DOHH2 (cell line): ENCODE data around the gene MED13.

Source experiments
- H3F3A ChIP-seq: fragments of 200-600 bp; sonication (generic), shearing (Covaris generic); 2 replicates; pipeline ENCODE4 v1.6.0; 2016; ENCODE audit warnings: antibody characterized with exemption, mild to moderate bottlenecking; ENCODE audit not compliant: control insufficient read depth, insufficient read depth
- H3K27ac ChIP-seq: fragments of 200-600 bp; sonication (generic); 2 replicates; pipeline ENCODE4 v1.5.1; 2014; ENCODE audit warnings: low read depth, mild to moderate bottlenecking, low read length, moderate library complexity
- H3K27me3 ChIP-seq: fragments of 200-600 bp; sonication (generic); 2 replicates; pipeline ENCODE4 v1.6.1; 2014; ENCODE audit warnings: mild to moderate bottlenecking, low read length, mixed read lengths; ENCODE audit not compliant: control insufficient read depth
- H3K36me3 ChIP-seq: fragments of 200-600 bp; sonication (generic); 2 replicates; pipeline ENCODE4 v1.6.1; 2014; ENCODE audit warnings: mild to moderate bottlenecking, low read length, moderate library complexity, mixed read lengths; ENCODE audit not compliant: control insufficient read depth
- H3K4me1 ChIP-seq: fragments of 200-600 bp; sonication (generic); 2 replicates; pipeline ENCODE4 v1.6.1; 2014; ENCODE audit warnings: mild to moderate bottlenecking, low read length, mixed read lengths; ENCODE audit not compliant: control insufficient read depth
- H3K4me2 ChIP-seq: fragments of 200-600 bp; sonication (generic); 2 replicates; pipeline ENCODE4 v1.6.0; 2014; ENCODE audit warnings: mild to moderate bottlenecking, low read length, moderate library complexity
- H3K4me3 ChIP-seq: fragments of 200-600 bp; sonication (generic); 2 replicates; pipeline ENCODE4 v1.5.1; 2014; ENCODE audit warnings: mild to moderate bottlenecking, low read length, mixed read lengths
- H3K79me2 ChIP-seq: fragments of 200-600 bp; sonication (generic); 2 replicates; pipeline ENCODE4 v1.6.1; 2014; ENCODE audit warnings: mild to moderate bottlenecking, low read length, mixed read lengths; ENCODE audit not compliant: control insufficient read depth
- H3K9me2 ChIP-seq: fragments of 200-600 bp; sonication (generic); replicated peaks from 2 replicates; pipeline ENCODE4 v1.6.1; 2014; ENCODE audit warnings: mild to moderate bottlenecking, low read length, mixed read lengths; ENCODE audit not compliant: control insufficient read depth
- H3K9me3 ChIP-seq: fragments of 200-600 bp; sonication (generic); 2 replicates; pipeline ENCODE4 v1.6.1; 2014; ENCODE audit warnings: antibody characterized with exemption, low read length, mixed read lengths; ENCODE audit not compliant: control insufficient read depth, insufficient read depth
- H4K20me1 ChIP-seq: fragments of 200-600 bp; sonication (generic); 2 replicates; pipeline ENCODE4 v1.6.0; 2014; ENCODE audit warnings: low read depth, mild to moderate bottlenecking, antibody characterized with exemption, low read length, moderate library complexity; ENCODE audit not compliant: control insufficient read depth, insufficient read depth
- EZH2phosphoT487 ChIP-seq: fragments of 200-600 bp; sonication (generic); IDR thresholded peaks from 2 replicates; pipeline ENCODE4 v1.6.1; 2017; ENCODE audit warnings: borderline replicate concordance, mild to moderate bottlenecking, antibody characterized with exemption, low read length, moderate library complexity, mixed read lengths
- TF ChIP-seq, protein P1 (sequence below): fragments of 200-600 bp; sonication (generic); IDR thresholded peaks from one replicate; pipeline ENCODE4 v1.5.1; 2014; ENCODE audit warnings: antibody characterized with exemption, mild to moderate bottlenecking, low read depth, low read length; ENCODE audit not compliant: poor library complexity, severe bottlenecking

Gene MED13

GRCh38 chr17:61996916-61997605 is 68.0 kb downstream of the MED13 start:
- H3K27ac ChIP-seq, result no peak overlapping the region
- no peak overlapping the region for H3K4me2 ChIP-seq
- TF ChIP-seq, protein P1, sequence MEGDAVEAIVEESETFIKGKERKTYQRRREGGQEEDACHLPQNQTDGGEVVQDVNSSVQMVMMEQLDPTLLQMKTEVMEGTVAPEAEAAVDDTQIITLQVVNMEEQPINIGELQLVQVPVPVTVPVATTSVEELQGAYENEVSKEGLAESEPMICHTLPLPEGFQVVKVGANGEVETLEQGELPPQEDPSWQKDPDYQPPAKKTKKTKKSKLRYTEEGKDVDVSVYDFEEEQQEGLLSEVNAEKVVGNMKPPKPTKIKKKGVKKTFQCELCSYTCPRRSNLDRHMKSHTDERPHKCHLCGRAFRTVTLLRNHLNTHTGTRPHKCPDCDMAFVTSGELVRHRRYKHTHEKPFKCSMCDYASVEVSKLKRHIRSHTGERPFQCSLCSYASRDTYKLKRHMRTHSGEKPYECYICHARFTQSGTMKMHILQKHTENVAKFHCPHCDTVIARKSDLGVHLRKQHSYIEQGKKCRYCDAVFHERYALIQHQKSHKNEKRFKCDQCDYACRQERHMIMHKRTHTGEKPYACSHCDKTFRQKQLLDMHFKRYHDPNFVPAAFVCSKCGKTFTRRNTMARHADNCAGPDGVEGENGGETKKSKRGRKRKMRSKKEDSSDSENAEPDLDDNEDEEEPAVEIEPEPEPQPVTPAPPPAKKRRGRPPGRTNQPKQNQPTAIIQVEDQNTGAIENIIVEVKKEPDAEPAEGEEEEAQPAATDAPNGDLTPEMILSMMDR, result no peak
- no peak for TF ChIP-seq EZH2phosphoT487
- peaks cover 54% of the 10 kb centered on the region for H3K36me3 ChIP-seq
- H3K27me3 ChIP-seq, result no peaks in the 10 kb centered on the region
- H3K9me3 ChIP-seq, result no peaks in the 10 kb centered on the region
- no peaks in the 10 kb centered on the region for H3F3A ChIP-seq
- no peaks in the 10 kb centered on the region for H4K20me1 ChIP-seq
- H3K9me2 ChIP-seq, result no peaks in the 10 kb centered on the region
- no peak overlapping the region for H3K4me3 ChIP-seq
- peaks cover 42% of the 10 kb centered on the region for H3K79me2 ChIP-seq
- H3K4me1 ChIP-seq, result no peaks in the 10 kb centered on the region

DNA sequence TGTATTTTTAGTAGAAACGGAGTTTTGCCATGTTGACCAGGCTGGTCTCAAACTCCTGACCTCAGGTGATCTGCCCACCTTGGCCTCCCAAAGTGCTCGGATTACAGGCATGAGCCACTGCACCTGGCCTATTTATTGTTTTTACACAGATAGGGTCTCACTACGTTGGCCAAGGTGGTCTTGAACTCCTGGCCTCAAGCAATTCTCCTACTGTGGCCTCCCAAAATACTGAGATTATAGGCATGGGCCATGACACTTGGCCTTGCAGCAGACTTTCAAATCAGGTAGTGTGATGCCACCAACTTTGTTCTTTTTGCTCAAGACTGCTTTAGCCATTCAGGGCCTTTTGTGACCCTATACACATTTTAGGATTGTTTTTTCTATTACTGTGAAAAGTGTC is 75.6 kb downstream of the MED13 start:
- H3K36me3 ChIP-seq, result peaks cover 61% of the 10 kb centered on the region
- H3K4me3 ChIP-seq, result no peak overlapping the region
- no peak for TF ChIP-seq EZH2phosphoT487
- TF ChIP-seq, protein P1, result no peak
- H3K79me2 ChIP-seq, result no peaks in the 10 kb centered on the region
- H3K9me3 ChIP-seq, result no peaks in the 10 kb centered on the region
- no peaks in the 10 kb centered on the region for H3K9me2 ChIP-seq
- no peaks in the 10 kb centered on the region for H3K27me3 ChIP-seq
- no peaks in the 10 kb centered on the region for H4K20me1 ChIP-seq
- no peaks in the 10 kb centered on the region for H3K4me1 ChIP-seq
- no peak overlapping the region for H3K4me2 ChIP-seq
- H3K27ac ChIP-seq, result no peak overlapping the region
- H3F3A ChIP-seq, result no peaks in the 10 kb centered on the region

GRCh38 chr17:61986898-61987297 is 78.2 kb downstream of the MED13 start:
- no peaks in the 10 kb centered on the region for H3K9me3 ChIP-seq
- TF ChIP-seq EZH2phosphoT487, result no peak
- TF ChIP-seq, protein P1, result no peak
- no peaks in the 10 kb centered on the region for H3K4me1 ChIP-seq
- no peaks in the 10 kb centered on the region for H4K20me1 ChIP-seq
- H3K4me3 ChIP-seq, result no peak overlapping the region
- peaks cover 76% of the 10 kb centered on the region for H3K36me3 ChIP-seq
- H3K4me2 ChIP-seq, result no peak overlapping the region
- peaks cover 6% of the 10 kb centered on the region for H3K79me2 ChIP-seq
- H3F3A ChIP-seq, result no peaks in the 10 kb centered on the region
- H3K9me2 ChIP-seq, result no peaks in the 10 kb centered on the region
- no peaks in the 10 kb centered on the region for H3K27me3 ChIP-seq
- H3K27ac ChIP-seq, result no peak overlapping the region

DNA sequence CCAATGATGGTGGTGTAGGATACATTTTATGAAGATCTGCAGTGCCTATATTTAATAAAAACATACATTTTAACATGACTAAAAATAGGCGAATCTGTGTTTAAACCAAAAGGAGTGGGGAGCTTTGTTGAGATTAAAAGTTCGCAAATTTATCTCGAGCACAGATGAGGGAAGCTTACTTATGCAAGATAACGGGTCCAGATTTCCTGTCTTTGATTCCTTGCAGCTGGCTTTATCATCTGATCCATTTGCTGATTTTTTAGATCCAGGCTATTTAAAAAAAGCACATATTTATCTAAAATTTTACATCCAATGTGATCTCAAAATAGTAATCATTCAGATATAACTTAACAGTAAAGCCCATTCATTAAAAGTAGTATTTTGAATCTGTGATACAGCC is 80.3 kb downstream of the MED13 start:
- H3K36me3 ChIP-seq, result peaks cover 84% of the 10 kb centered on the region

More for the DNA sequence above, 80.3 kb downstream of the MED13 start:
- TF ChIP-seq, protein P1, result no peak
- TF ChIP-seq EZH2phosphoT487, result no peak
- no peaks in the 10 kb centered on the region for H3K4me1 ChIP-seq
- H3K27ac ChIP-seq, result no peak overlapping the region
- no peaks in the 10 kb centered on the region for H3K9me3 ChIP-seq
- H3K79me2 ChIP-seq, result peaks cover 22% of the 10 kb centered on the region
- no peaks in the 10 kb centered on the region for H4K20me1 ChIP-seq
- no peak overlapping the region for H3K4me3 ChIP-seq
- H3K4me2 ChIP-seq, result no peak overlapping the region
- H3F3A ChIP-seq, result no peaks in the 10 kb centered on the region
- H3K27me3 ChIP-seq, result no peaks in the 10 kb centered on the region
- no peaks in the 10 kb centered on the region for H3K9me2 ChIP-seq
